HCT116 (cell line): ENCODE data around the gene TM9SF1. TPM values are rescaled to one million over a fixed set of nuclear protein-coding genes. Genes with fewer than 3 reads are reported as not detected.

Experiments
- ATAC-seq: fragments of 200-7000 bp; cut with Tn5 transposase; 2 replicates; pipeline ENCODE4 v1.9.1; 2020; ENCODE audit warnings: mild to moderate bottlenecking, moderate library complexity
- BruUV-seq: library from RNA; stranded (reverse); fragments of 400-500 nt; replicated peaks from 2 replicates; lab custom pipeline; 2021; lab: Mats Ljungman, UMichigan
- CTCF ChIA-PET: fragments of 300-600 bp; sonication (Branson Sonifier 250); formaldehyde crosslinking; loops from one replicate; lab custom pipeline; 2021; ENCODE audit warnings: antibody characterized with exemption; lab: Charles Lee
- POLR2A ChIA-PET: fragments of 300-600, 350-600 bp; sonication (Branson Sonifier 250); formaldehyde crosslinking; loops from one replicate; lab custom pipeline; 2021; ENCODE audit warnings: antibody characterized with exemption; lab: Charles Lee
- RAD21 ChIA-PET, 2 experiments: fragments of 300-600 bp; sonication (Branson Sonifier 250); formaldehyde crosslinking; loops; one replicate each; lab custom pipeline; 2023; ENCODE audit warnings: low total read pairs in 2 of 2; ENCODE audit not compliant: uncharacterized antibody in 2 of 2, unreplicated experiment in 2 of 2, low non-redundant PET in 1 of 2; lab: Charles Lee
- DNase-seq: peaks from one replicate; pipeline ENCODE4 v3.0.0-alpha.2; 2010; ENCODE audit warnings: low read depth, low spot score
- H2AFZ ChIP-seq: fragments of 200-600 bp; shearing (Covaris generic), sonication (generic); 2 replicates; pipeline ENCODE4 v1.6.1; 2017; ENCODE audit warnings: low read depth, mixed run types, mixed read lengths, antibody characterized with exemption, low read length; ENCODE audit not compliant: poor library complexity, severe bottlenecking
- H3K27ac ChIP-seq: 2 replicates; pipeline ENCODE4 v1.5.1; 2012; ENCODE audit warnings: low read depth, low read length
- H3K27me3 ChIP-seq: fragments of 200-600 bp; sonication (generic); 2 replicates; pipeline ENCODE4 v1.6.1; 2016; ENCODE audit warnings: mixed run types, low read length, mixed read lengths; ENCODE audit not compliant: insufficient read depth
- H3K36me3 ChIP-seq, 2 experiments: fragments of 200-500 bp in 1 of 2; fragments of 200-600 bp in 1 of 2; sonication (Bioruptor generic) in 1 of 2; sonication (generic) in 1 of 2; 2 replicates each; pipeline versions ENCODE4 v1.5.1 to v1.6.1; 2014 to 2016; ENCODE audit warnings: low read length in 2 of 2, inconsistent platforms in 1 of 2, mixed read lengths in 1 of 2, mixed run types in 1 of 2; ENCODE audit not compliant: insufficient read depth in 2 of 2, control insufficient read depth in 1 of 2
- H3K4me1 ChIP-seq, 2 experiments: fragments of 200-600 bp in 1 of 2; sonication (generic) in 1 of 2; 2 replicates each; pipeline versions ENCODE4 v1.5.1 to v1.6.1; 2012 to 2017; ENCODE audit warnings: low read length in 2 of 2, inconsistent platforms in 1 of 2, mild to moderate bottlenecking in 1 of 2, mixed read lengths in 1 of 2, mixed run types in 1 of 2, moderate library complexity in 1 of 2; ENCODE audit not compliant: insufficient read depth in 2 of 2, control insufficient read depth in 1 of 2
- H3K4me2 ChIP-seq: fragments of 200-600 bp; sonication (generic); 2 replicates; pipeline ENCODE4 v1.6.1; 2017; ENCODE audit warnings: mixed run types, low read length, mixed read lengths
- H3K4me3 ChIP-seq, 2 experiments: fragments of 200-600 bp in 1 of 2; sonication (generic) in 1 of 2; replicated peaks in 1 of 2; 2 replicates each; pipeline ENCODE4 v1.5.1; 2011 to 2016; ENCODE audit warnings: low read length in 2 of 2, control low read depth in 1 of 2, low read depth in 1 of 2, mild to moderate bottlenecking in 1 of 2, mixed read lengths in 1 of 2, mixed run types in 1 of 2
- H3K79me2 ChIP-seq: fragments of 200-600 bp; sonication (generic); 2 replicates; pipeline ENCODE4 v1.6.1; 2017; ENCODE audit warnings: mild to moderate bottlenecking, mixed run types, low read length, moderate library complexity, mixed read lengths; ENCODE audit not compliant: insufficient read depth
- H3K9ac ChIP-seq: fragments of 200-600 bp; sonication (generic); 2 replicates; pipeline ENCODE4 v1.6.1; 2016; ENCODE audit warnings: low read length, mixed read lengths
- H3K9me2 ChIP-seq: fragments of 200-600 bp; sonication (generic), shearing (Covaris generic); 2 replicates; pipeline ENCODE4 v1.6.1; 2017; ENCODE audit warnings: mixed run types, mild to moderate bottlenecking, moderate library complexity; ENCODE audit not compliant: insufficient read depth
- H3K9me3 ChIP-seq, 2 experiments: fragments of 200-500 bp in 1 of 2; fragments of 200-600 bp in 1 of 2; sonication (Bioruptor generic) in 1 of 2; sonication (generic) in 1 of 2; 2 replicates each; pipeline ENCODE4 v1.6.1; 2014 to 2017; ENCODE audit warnings: low read length in 2 of 2, mixed read lengths in 2 of 2, inconsistent platforms in 1 of 2, low read depth in 1 of 2, mild to moderate bottlenecking in 1 of 2, mixed run types in 1 of 2, moderate library complexity in 1 of 2; ENCODE audit not compliant: control insufficient read depth in 1 of 2, insufficient read depth in 1 of 2
- H4K20me1 ChIP-seq: fragments of 200-600 bp; sonication (generic), shearing (Covaris generic); 2 replicates; pipeline ENCODE4 v1.6.1; 2017; ENCODE audit warnings: mixed run types, mild to moderate bottlenecking, moderate library complexity; ENCODE audit not compliant: insufficient read depth
- CBX3 ChIP-seq: IDR thresholded peaks from 2 replicates; pipeline ENCODE4 v1.6.1; 2012; ENCODE audit warnings: low read depth
- EGR1 ChIP-seq: IDR thresholded peaks from 2 replicates; pipeline ENCODE4 v1.6.1; 2012; ENCODE audit warnings: low read depth
- MAX ChIP-seq: IDR thresholded peaks from 2 replicates; pipeline ENCODE4 v1.6.1; 2012
- POLR2AphosphoS5 ChIP-seq: IDR thresholded peaks from 2 replicates; pipeline ENCODE4 v1.6.1; 2011; ENCODE audit warnings: mild to moderate bottlenecking, low read depth, low read length, moderate library complexity
- SIN3A ChIP-seq: IDR thresholded peaks from 2 replicates; pipeline ENCODE4 v1.6.1; 2012; ENCODE audit warnings: low read depth
- SP1 ChIP-seq: IDR thresholded peaks from 2 replicates; pipeline ENCODE4 v1.6.1; 2012; ENCODE audit warnings: low read depth
- ZFX ChIP-seq: fragments of 450-650 bp; IDR thresholded peaks from 2 replicates; pipeline ENCODE4 v1.6.1; 2017
- ZNF274 ChIP-seq: fragments of 200-500 bp; sonication (Bioruptor generic); IDR thresholded peaks from 2 replicates; pipeline ENCODE4 v1.6.1; 2014; ENCODE audit warnings: mild to moderate bottlenecking, low read depth, low read length, inconsistent platforms
- intact Hi-C: fragments of 100-400 bp; cut with micrococcal nuclease; formaldehyde crosslinking; loops from 2 replicates; pipeline ENCODE4 v1.10.0; 2022
- total RNA-seq: library from RNA; stranded (reverse); gene quantifications from one replicate; pipeline ENCODE4 v1.2.1, GENCODE V29; 2021; ENCODE audit not compliant: unreplicated experiment
- TF ChIP-seq, protein P1 (sequence below): IDR thresholded peaks from 2 replicates; pipeline ENCODE4 v1.6.1; 2011; ENCODE audit warnings: mild to moderate bottlenecking, low read length, moderate library complexity; ENCODE audit not compliant: insufficient replicate concordance; ENCODE audit errors: extremely low read depth

Gene TM9SF1
- total RNA-seq, 1 experiment from 2014 or later: 35.2 TPM

GRCh38 chr14:24231263-24232120, 36.3 kb upstream of the TM9SF1 start:
- peak; percentile 26 for ATAC-seq
- ChIA-PET POLR2A (no interaction called here), RAD21 (interaction anchor here in 1 of 2 experiments (0.6 kb wide), 1 partner anchor 167 kb away, joined by 6 read pairs; no protein-coding TSS in a partner anchor), CTCF (no interaction called here)
- Histone ChIP-seq H3K4me1 (peaks cover 14 to 22% of the 10 kb centered on the region in 2 experiments), H2AFZ (no peak overlapping the region), H3K9me2 (no peaks in the 10 kb centered on the region), H3K4me2 (peak overlapping the region; percentile 89), H3K79me2 (peaks cover 86% of the 10 kb centered on the region), H3K9me3 (no peaks in the 10 kb centered on the region), H3K27me3 (no peaks in the 10 kb centered on the region), H3K4me3 (peak overlapping the region; percentile 96 to 100), H3K27ac (peak overlapping the region; percentile 94), H3K36me3 (peaks cover 17% of the 10 kb centered on the region in 2 experiments; a peak in 3 of 4 replicates), H4K20me1 (no peaks in the 10 kb centered on the region), H3K9ac (peak overlapping the region; percentile 94)
- intact Hi-C loops: loop anchor here (1.0 to 2.0 kb wide), 2 partner anchors 15 to 66 kb away; partner anchors contain the start of gene MDP1
- no peak for DNase-seq
- TF ChIP-seq SP1 (no peak), POLR2AphosphoS5 (peak; percentile 50), CBX3 (no peak), ZNF274 (no peak), MAX (no peak), EGR1 (no peak), SIN3A (no peak), ZFX (peak; percentile 54)
- TF ChIP-seq, protein P1, sequence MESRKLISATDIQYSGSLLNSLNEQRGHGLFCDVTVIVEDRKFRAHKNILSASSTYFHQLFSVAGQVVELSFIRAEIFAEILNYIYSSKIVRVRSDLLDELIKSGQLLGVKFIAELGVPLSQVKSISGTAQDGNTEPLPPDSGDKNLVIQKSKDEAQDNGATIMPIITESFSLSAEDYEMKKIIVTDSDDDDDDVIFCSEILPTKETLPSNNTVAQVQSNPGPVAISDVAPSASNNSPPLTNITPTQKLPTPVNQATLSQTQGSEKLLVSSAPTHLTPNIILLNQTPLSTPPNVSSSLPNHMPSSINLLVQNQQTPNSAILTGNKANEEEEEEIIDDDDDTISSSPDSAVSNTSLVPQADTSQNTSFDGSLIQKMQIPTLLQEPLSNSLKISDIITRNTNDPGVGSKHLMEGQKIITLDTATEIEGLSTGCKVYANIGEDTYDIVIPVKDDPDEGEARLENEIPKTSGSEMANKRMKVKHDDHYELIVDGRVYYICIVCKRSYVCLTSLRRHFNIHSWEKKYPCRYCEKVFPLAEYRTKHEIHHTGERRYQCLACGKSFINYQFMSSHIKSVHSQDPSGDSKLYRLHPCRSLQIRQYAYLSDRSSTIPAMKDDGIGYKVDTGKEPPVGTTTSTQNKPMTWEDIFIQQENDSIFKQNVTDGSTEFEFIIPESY: no peak
- BruUV-seq: TSS peak; percentile 75
